Aorta (tissue), 5 donors: ENCODE measurements around the gene SCN8A. TPM values are rescaled to one million over a fixed set of nuclear protein-coding genes. Genes with fewer than 3 reads are reported as not detected.

ENCODE experiments used
- ATAC-seq: fragments of 200-7000 bp; cut with Tn5 transposase; one replicate; pipeline ENCODE4 v1.9.1; 2022; ENCODE audit warnings: moderate library complexity; ENCODE audit not compliant: low FRiP score
- DNase-seq, 2 donors: peaks; one replicate each; pipeline ENCODE4 v3.0.0-alpha.2; 2020
- H3K27ac ChIP-seq, 2 donors: one replicate each; pipeline ENCODE4 v1.5.1; 2013; ENCODE audit warnings: low read length in 2 of 2, mild to moderate bottlenecking in 2 of 2, moderate library complexity in 2 of 2, control low read depth in 1 of 2, inconsistent platforms in 1 of 2, low read depth in 1 of 2
- H3K27me3 ChIP-seq, 2 donors: one replicate each; pipeline ENCODE4 v1.6.1; 2013; ENCODE audit warnings: control low read depth in 1 of 2, low read length in 1 of 2, mild to moderate bottlenecking in 1 of 2, moderate library complexity in 1 of 2; ENCODE audit not compliant: insufficient read depth in 2 of 2, control insufficient read depth in 1 of 2
- H3K36me3 ChIP-seq, 2 donors: one replicate each; pipeline ENCODE4 v1.6.1; 2013; ENCODE audit warnings: control low read depth in 1 of 2, low read length in 1 of 2, mild to moderate bottlenecking in 1 of 2; ENCODE audit not compliant: insufficient read depth in 2 of 2, control insufficient read depth in 1 of 2
- H3K4me1 ChIP-seq, 2 donors: one replicate each; pipeline ENCODE4 v1.6.1; 2013; ENCODE audit warnings: low read length in 2 of 2, control low read depth in 1 of 2, mild to moderate bottlenecking in 1 of 2, moderate library complexity in 1 of 2; ENCODE audit not compliant: insufficient read depth in 2 of 2, control insufficient read depth in 1 of 2
- H3K4me3 ChIP-seq, 2 donors: one replicate each; pipeline ENCODE4 v1.5.1; 2013; ENCODE audit warnings: low read length in 2 of 2, control low read depth in 1 of 2, mild to moderate bottlenecking in 1 of 2
- H3K9me3 ChIP-seq: one replicate; pipeline ENCODE4 v1.6.1; 2013; ENCODE audit warnings: mild to moderate bottlenecking, low read length; ENCODE audit not compliant: control insufficient read depth
- WGBS, 2 donors: extraction: QIAGEN DNeasy Blood & Tissue Kit; methylation state at CpG; one replicate each; pipeline ENCODE4 v1.1.7; 2013; 5-methylcytosine and 5-hydroxymethylcytosine counted together
- intact Hi-C, 2 donors: fragments of 100-400 bp; cut with DNase I; formaldehyde crosslinking; loops; one replicate each; pipeline versions ENCODE4 v1.14.2 to v1.15.0; 2022
- polyA plus RNA-seq, 2 donors: library from polyadenylated mRNA; stranded (reverse); fragments of 200-250 nt; gene quantifications; one replicate each; pipeline ENCODE4 v1.2.3, GENCODE V29; 2013
- total RNA-seq, 2 donors: library from RNA; stranded (reverse); fragmentation: NEBNext Ultra II Directional; extraction: Animal tissue kit (Norgen Biotek cat#: 25700); gene quantifications; one replicate each; pipeline ENCODE4 v1.2.1, GENCODE V29; 2021
- donor health status: healthy with polysubstance abuse.
- donor health status: Bipolar disorder and iron deficiency.
- donor health status: DM: no; HTN: no; CAD: no.
- donor health status: DM: no; HTN: no; CAD: no.
- donor health status: DM: yes; HTN: yes; CAD: no.

Gene SCN8A
- total and polyA plus RNA-seq, 4 donors = under 0.01 to 0.48 (median 0.27) TPM

- WGBS, 2 donors = 86 to 87% methylated on average over 5 of the region's 5 CpGs
- H3K9me3 ChIP-seq = no peaks in the 10 kb centered on the region
- no peaks in the 10 kb centered on the region for H3K36me3 ChIP-seq
- no peak for DNase-seq
- peaks cover 0 to 3% of the 10 kb centered on the region in 2 donors for H3K27me3 ChIP-seq
- intact Hi-C loops = loop anchor here in 1 of 2 donors (10.0 kb wide), 1 partner anchor 283 kb away; no protein-coding TSS in a partner anchor
- no peak for ATAC-seq
- H3K4me3 ChIP-seq = no peak overlapping the region
- H3K27ac ChIP-seq = no peak overlapping the region
- H3K4me1 ChIP-seq = no peaks in the 10 kb centered on the region
These were observed 227.1 kb downstream of the SCN8A start for GRCh38 chr12:51818086-51818485.

DNA sequence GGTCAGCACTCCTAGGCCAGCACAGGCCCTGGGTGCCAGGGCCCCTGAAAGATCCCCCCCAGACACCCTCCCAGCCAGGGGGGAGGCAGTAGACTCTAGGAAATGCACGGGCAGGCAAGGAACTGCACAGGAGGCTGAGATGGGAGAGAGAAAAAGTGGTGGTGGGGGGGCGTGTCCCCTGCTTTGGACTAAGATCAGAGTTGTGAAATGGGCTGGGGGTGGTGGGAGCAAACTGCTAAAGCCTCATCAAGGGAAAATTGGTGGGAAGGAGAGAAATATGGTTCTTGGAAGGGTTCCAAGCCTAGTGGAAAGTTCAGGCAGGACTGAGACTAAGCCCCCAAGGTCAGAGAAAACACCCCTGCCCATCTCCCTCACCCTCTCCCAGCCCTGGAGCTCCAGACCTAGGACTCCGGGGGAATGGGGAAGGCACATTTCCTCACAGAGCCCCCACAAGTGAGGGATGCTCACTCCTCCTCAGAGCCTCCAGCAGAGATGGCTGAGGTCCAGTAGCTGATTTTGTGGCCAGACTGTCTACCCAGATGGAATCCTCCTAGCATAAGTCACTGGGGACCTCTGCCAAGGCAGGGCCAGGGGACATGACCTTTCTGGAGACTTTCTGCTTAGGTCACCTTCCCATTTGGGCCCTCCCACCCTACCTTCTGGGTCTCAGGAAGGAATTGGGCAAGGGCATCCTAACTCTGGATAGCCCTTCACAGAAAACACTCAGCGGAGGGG, 227.7 kb downstream of the SCN8A start:
- Histone ChIP-seq H3K4me3 (no peak overlapping the region), H3K36me3 (no peaks in the 10 kb centered on the region), H3K27me3 (peaks cover 0 to 3% of the 10 kb centered on the region in 2 donors), H3K4me1 (no peaks in the 10 kb centered on the region), H3K27ac (no peak overlapping the region), H3K9me3 (no peaks in the 10 kb centered on the region)
- intact Hi-C loops = loop anchor here in 1 of 2 donors (10.0 kb wide), 1 partner anchor 284 kb away; no protein-coding TSS in a partner anchor
- DNase-seq (no peak), ATAC-seq (no peak)
- WGBS, 2 donors = 76 to 81% methylated on average over 4 of the region's 4 CpGs

GRCh38 chr12:51819736-51820525, 228.9 kb downstream of the SCN8A start:
- ATAC-seq = no peak
- intact Hi-C loops = loop anchor here in 1 of 2 donors (10.0 kb wide), 1 partner anchor 285 kb away; no protein-coding TSS in a partner anchor
- Histone ChIP-seq H3K27ac (no peak overlapping the region), H3K9me3 (no peaks in the 10 kb centered on the region), H3K36me3 (no peaks in the 10 kb centered on the region), H3K4me1 (no peaks in the 10 kb centered on the region), H3K27me3 (peaks cover 0 to 3% of the 10 kb centered on the region in 2 donors), H3K4me3 (no peak overlapping the region)
- DNase-seq = no peak
- 39 to 61% methylated on average over 32 of the region's 32 CpGs for WGBS, 2 donors

DNA sequence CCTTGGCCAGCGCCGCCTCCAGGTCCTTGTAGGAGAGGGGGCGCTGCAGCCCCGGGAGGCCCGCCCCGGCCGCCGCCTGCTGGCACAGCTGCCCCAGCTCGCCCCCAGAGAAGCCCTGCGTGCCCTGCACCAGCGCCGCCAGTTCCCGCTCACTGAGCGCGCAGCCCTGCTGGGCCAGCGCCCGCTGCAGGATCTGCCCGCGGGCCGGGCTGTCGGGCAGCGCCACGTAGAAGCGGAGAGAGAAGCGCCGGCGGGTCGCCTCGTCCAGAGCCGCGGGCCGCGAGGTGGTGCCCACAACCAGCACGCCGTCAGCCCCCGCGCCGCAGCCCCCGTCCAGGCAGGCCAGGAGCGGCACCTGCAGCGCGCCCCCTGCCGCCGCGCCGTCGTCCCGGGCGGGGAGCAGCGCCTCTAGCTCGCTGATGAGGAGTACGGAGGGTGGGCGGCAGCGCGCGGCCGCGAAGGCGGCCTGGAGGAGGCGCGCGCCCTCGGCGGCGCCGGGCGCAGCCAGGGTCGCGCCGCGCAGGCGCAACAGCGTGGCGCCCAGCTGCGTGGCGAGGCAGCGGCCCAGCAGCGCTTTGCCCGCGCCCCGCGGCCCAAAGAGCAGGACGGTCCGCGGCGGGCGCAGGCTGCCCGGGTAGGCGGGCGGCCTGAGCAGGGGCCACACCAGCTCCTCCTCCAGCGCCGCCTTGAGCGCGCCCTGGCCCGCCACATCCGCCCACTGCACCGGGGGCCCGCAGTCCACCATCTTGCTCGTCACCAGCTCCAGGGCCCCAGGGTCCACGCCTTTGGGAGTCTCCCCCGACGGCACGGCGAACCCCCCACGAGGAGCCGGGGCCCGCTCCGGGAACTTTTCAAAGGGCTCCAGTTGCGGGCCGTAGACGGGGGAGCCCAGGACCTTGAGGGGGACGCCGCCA, 229.8 kb downstream of the SCN8A start:
- Histone ChIP-seq H3K4me3 (no peak overlapping the region), H3K36me3 (no peaks in the 10 kb centered on the region), H3K4me1 (no peaks in the 10 kb centered on the region), H3K9me3 (no peaks in the 10 kb centered on the region), H3K27ac (no peak overlapping the region), H3K27me3 (peaks cover 0 to 3% of the 10 kb centered on the region in 2 donors)
- intact Hi-C loops = no loop called here
- peak; percentile 47 for ATAC-seq
- peak in 1 of 2 donors; percentile 63 for DNase-seq
- 18 to 28% methylated on average over 65 to 113 of the region's 113 CpGs for WGBS, 2 donors

DNA sequence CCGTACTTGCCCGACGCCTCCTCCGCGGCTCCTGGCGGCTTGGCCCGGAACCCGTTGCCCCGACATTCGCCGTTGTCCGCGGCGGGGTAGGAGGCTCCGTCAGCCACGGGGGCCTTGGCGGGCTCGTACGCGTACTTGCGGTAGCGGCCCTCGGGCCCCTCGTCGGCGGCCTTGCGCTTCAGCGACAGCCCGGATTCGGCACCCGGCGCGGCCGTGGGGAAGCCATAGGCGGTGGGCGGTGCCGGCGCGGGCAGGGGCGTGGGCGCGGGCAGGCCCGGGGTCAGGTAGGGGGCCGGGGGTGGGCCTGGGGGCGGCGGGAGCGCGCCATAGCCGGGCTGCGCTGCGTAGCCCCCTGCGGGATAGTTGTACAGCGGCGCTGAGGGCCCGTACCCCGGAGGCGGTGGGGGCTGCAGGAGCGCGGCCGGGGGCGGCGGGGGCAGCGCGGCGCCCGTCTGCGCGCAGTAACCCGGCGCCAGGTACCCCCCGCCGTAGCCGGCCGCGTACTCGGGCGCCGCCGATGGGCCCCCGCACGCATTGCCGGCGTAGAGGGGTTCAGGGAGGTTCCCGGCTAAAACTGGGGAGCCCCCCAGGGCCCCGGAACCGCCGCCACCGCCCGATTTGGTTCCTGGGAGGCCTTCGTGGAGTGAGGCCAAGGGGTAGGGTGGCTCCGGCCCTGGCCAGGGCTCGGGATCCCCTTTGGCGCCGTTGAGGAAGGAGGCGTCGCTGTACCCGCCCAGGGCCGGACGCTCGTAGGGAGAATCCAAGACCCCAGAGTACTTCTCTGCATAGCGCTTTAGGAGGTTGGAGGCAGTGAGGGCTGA, 230.6 kb downstream of the SCN8A start:
- ATAC-seq = no peak
- H3K4me3 ChIP-seq = no peak overlapping the region
- H3K9me3 ChIP-seq = no peaks in the 10 kb centered on the region
- H3K36me3 ChIP-seq = no peaks in the 10 kb centered on the region
- intact Hi-C loops = no loop called here
- WGBS, 2 donors = 53 to 58% methylated on average over 73 to 101 of the region's 101 CpGs
- no peaks in the 10 kb centered on the region for H3K4me1 ChIP-seq
- peaks cover 0 to 3% of the 10 kb centered on the region in 2 donors for H3K27me3 ChIP-seq
- H3K27ac ChIP-seq = no peak overlapping the region
- no peak for DNase-seq

- Histone ChIP-seq H3K4me3 (no peak overlapping the region), H3K4me1 (no peaks in the 10 kb centered on the region), H3K9me3 (no peaks in the 10 kb centered on the region), H3K27me3 (peaks cover 0 to 3% of the 10 kb centered on the region in 2 donors), H3K36me3 (no peaks in the 10 kb centered on the region), H3K27ac (no peak overlapping the region)
- intact Hi-C loops = no loop called here
- whole genome bisulfite sequencing, 2 donors = 92% methylated on average over 15 to 16 of the region's 16 CpGs
- DNase-seq (no peak), ATAC-seq (no peak)
These were observed 231.2 kb downstream of the SCN8A start for GRCh38 chr12:51822261-51822616.

- Histone ChIP-seq H3K4me1 (no peaks in the 10 kb centered on the region), H3K36me3 (no peaks in the 10 kb centered on the region), H3K9me3 (no peaks in the 10 kb centered on the region), H3K27me3 (peaks cover 0 to 4% of the 10 kb centered on the region in 2 donors), H3K27ac (no peak overlapping the region), H3K4me3 (no peak overlapping the region)
- 87 to 91% methylated on average over 4 of the region's 4 CpGs for WGBS, 2 donors
- ATAC-seq = no peak
- intact Hi-C loops = no loop called here
- no peak for DNase-seq
These were observed 231.9 kb downstream of the SCN8A start for GRCh38 chr12:51822956-51823355.
